Neuron (in vitro differentiated cells): Measurements from ENCODE around the gene ABLIM2.

Experiments
- H2AFZ ChIP-seq: one replicate; pipeline ENCODE4 v1.6.1; 2013; ENCODE audit warnings: low read depth, mild to moderate bottlenecking, inconsistent platforms, low read length, moderate library complexity
- H3K27me3 ChIP-seq: one replicate; pipeline ENCODE4 v1.6.1; 2013; ENCODE audit warnings: low read length; ENCODE audit not compliant: insufficient read depth
- H3K36me3 ChIP-seq: one replicate; pipeline ENCODE4 v1.6.1; 2013; ENCODE audit warnings: low read length; ENCODE audit not compliant: insufficient read depth
- H3K4me1 ChIP-seq: one replicate; pipeline ENCODE4 v1.6.1; 2013; ENCODE audit warnings: low read length; ENCODE audit not compliant: insufficient read depth
- H3K4me3 ChIP-seq: 2 replicates; pipeline ENCODE4 v1.5.1; 2013; ENCODE audit warnings: mild to moderate bottlenecking, low read length, moderate library complexity
- H3K9me3 ChIP-seq: one replicate; pipeline ENCODE4 v1.6.1; 2013; ENCODE audit warnings: low read length

Gene ABLIM2

DNA sequence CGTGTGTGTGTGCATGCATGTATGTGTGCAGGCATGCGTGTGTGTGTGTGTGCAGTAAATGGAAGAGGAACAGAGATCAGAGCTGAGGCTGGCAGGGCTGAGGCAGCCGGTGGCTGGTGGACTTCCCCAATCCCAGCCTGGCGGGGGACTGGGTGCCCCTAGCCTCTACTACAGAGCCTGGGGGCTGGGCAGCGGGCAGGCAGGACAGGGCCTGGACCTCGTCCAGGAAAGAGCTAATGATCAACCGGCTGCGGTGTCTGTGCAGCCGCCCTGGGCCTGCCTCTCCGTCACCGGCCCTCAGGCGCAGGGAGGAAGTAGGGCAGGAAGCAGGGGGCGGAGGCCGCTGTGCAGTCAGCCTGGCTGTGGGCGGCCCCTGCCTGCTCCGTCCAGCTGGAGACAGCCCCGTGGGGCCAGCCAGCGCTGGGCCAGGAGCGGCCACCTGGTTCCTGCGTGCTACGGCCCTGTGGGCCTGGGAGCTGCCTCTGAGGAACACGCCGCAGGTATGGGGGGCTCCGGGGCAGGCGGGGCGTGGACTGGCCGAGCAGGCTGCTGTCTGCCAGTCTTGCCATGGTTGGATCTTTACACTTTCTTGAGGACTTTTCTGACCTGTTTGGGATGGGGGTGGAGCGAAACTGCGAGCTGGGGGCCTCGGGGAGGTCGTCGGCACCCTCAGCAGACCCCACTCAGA, 40.4 kb upstream of the ABLIM2 start, which contains the start of gene SH3TC1:
Gene SH3TC1 (plus strand): TSS at position 385 of the 688 bp plus-strand sequence. CDS start 5,905 bp downstream, outside the sequence.
- H3K4me3 ChIP-seq = no peak within 1 kb of the TSS
- H3K36me3 ChIP-seq = no peaks in the 10 kb centered on the region
- H3K27me3 ChIP-seq = no peaks in the 10 kb centered on the region
- peak within 1 kb of the TSS; percentile 20 for H2AFZ ChIP-seq
- no peaks in the 10 kb centered on the region for H3K4me1 ChIP-seq
- no peaks in the 10 kb centered on the region for H3K9me3 ChIP-seq

DNA sequence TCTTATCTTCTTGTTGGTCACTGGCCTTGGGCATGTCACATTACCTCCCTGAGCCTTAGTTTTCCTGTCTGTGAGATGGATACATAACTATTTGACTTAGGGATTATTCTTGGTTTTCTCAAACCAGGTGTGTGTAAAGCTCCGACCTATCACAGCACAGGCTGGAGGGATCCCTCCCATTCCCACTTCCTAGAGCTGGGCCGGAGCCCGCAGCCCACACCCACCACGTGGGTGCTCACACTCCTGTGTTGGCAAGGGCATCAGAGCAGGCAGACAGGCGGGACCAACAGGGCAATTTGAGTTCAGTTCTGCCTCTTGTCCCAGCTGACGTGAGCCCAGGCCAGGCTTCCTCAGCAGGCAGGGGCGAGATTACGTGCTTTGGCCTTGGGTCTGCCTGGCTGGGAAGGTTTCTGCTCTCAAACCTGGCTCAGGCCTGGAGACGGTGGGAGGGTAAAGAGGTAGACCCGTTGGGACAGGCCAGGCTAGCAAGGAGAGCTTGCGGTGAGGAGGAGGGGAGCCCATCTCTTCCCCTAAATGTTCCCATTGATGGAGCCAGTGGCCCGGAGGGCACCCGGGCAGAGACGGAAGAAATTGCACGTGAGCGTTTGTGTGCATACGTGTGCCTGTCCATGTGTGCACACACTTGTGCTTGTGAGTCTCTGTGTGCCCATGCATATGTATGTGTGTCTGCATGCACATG, 39.7 kb upstream of the ABLIM2 start:
- Histone ChIP-seq H3K4me1 (no peaks in the 10 kb centered on the region), H3K4me3 (no peak overlapping the region), H2AFZ (peak overlapping the region; percentile 20), H3K36me3 (no peaks in the 10 kb centered on the region), H3K27me3 (no peaks in the 10 kb centered on the region), H3K9me3 (no peaks in the 10 kb centered on the region)

DNA sequence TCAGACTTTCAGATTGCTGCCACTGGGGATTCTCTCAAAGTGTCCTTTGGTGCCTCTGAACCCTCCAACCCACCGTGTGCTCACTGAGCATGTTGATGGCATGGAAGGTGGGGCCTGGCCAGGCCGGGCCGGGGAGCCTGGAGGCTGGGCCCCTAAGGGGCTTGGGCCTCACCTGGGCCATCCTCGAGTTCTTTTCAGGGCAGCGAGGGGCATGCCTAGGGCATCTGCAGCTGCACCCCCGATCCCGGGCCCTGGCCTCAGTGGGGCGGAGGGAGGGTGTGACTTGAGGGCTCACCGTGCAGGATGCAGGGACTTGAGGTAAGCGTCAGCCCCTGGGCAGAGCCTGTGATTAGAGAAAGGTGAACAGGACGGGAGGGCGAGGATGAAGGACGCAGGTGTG, 38.9 kb upstream of the ABLIM2 start:
- H3K9me3 ChIP-seq = no peaks in the 10 kb centered on the region
- H3K4me3 ChIP-seq = no peak overlapping the region
- no peaks in the 10 kb centered on the region for H3K36me3 ChIP-seq
- H3K27me3 ChIP-seq = no peaks in the 10 kb centered on the region
- no peak overlapping the region for H2AFZ ChIP-seq
- H3K4me1 ChIP-seq = no peaks in the 10 kb centered on the region

DNA sequence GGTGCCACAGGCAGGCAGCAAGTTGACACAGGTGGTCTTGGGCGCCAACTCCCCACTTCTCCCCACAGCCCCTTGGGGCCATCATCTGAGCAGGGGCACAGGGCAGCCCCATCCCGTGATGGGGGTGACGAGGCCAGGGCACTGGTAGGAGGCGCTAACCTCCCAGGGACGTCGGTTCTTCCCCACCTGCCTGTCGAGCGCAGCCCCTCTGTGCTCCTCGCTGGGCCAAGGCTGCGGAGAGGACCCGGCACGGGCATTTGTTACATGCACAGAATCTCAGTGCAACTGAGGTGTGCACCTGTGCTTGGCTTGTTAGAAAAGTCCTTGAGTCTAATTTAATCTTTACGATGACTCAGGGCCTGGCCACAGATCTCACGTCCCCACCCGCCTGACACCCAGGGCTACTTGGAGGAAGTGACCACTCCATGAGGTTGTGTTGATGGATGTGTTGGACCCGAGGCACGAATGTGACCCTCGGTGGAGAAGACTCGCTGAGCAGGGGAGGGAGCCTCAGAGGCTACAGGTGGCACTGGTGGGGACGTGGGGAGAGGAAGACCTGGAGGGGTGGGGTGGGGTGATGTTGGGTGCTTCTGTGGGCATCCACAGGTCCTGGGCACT, 37.3 kb upstream of the ABLIM2 start:
- no peaks in the 10 kb centered on the region for H3K27me3 ChIP-seq
- H3K4me3 ChIP-seq = no peak overlapping the region
- no peak overlapping the region for H2AFZ ChIP-seq
- H3K36me3 ChIP-seq = no peaks in the 10 kb centered on the region
- H3K4me1 ChIP-seq = no peaks in the 10 kb centered on the region
- no peaks in the 10 kb centered on the region for H3K9me3 ChIP-seq

DNA sequence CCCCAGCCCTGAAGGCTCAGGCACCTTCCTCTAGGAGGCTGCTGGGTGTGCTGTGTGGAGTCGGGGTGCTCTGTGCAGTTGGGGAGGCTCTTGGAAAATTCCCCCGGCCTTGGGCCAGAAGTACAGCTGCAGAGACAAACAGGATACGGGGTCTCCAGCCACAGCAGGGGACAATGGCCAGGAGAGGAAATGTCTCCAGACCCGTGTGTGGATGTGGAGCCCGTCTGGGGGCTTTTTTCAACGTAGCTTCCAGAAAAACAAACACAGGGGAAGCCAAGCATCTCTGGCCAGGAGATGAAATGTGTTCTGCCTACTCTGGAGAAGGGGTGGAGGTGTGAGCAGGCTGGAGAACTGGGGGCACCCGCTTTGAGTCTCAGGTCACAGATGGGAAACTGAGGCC, 36.8 kb upstream of the ABLIM2 start:
- H3K4me3 ChIP-seq = no peak overlapping the region
- H3K27me3 ChIP-seq = no peaks in the 10 kb centered on the region
- no peaks in the 10 kb centered on the region for H3K36me3 ChIP-seq
- H2AFZ ChIP-seq = no peak overlapping the region
- no peaks in the 10 kb centered on the region for H3K4me1 ChIP-seq
- no peaks in the 10 kb centered on the region for H3K9me3 ChIP-seq

DNA sequence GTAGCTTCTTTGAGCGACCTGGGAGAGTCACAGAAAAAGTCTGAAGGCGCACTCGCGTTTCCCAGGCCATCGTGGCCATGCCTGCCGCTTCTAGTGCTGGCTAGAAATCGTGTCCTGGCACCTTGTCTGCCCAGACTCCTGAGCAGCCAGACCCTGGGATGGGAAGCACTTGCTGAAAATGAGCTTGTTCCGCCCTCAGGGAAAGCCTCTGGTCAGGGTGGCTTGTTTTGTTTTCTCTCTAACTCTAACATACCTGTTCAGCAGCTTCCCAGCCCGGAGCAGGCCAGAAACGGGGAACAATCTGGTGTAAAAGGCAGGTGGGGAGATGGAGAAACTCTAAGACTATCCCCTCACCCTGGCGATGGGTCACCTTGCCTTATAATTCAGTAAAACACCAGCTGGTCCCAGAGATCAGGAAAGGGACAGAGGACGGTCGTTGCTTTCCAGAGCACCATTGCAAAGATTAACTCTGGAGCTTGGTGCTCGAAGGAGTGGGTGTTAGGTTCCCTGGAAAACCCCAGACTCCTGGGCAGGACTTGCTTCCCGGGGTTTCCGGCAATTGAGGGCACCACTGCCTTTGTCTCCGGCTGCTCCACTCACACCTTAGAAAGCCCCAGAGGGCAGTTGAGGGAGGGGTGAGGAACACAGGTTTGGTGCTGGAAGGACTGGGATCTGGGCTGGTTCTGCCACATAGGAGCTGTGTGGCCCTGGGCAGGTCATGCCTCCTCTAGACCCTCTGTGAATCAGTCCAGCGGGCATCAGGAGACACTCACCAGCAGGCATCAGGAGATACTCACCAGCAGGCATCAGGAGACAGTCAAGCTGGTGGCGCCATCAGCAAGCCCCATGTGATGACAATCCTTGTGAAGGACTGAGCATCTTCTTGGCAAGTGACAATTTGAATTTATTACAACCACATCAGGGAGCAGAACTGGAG, 36.0 kb upstream of the ABLIM2 start:
- Histone ChIP-seq H3K9me3 (no peaks in the 10 kb centered on the region), H3K4me3 (no peak overlapping the region), H3K27me3 (no peaks in the 10 kb centered on the region), H2AFZ (no peak overlapping the region), H3K36me3 (no peaks in the 10 kb centered on the region), H3K4me1 (no peaks in the 10 kb centered on the region)

DNA sequence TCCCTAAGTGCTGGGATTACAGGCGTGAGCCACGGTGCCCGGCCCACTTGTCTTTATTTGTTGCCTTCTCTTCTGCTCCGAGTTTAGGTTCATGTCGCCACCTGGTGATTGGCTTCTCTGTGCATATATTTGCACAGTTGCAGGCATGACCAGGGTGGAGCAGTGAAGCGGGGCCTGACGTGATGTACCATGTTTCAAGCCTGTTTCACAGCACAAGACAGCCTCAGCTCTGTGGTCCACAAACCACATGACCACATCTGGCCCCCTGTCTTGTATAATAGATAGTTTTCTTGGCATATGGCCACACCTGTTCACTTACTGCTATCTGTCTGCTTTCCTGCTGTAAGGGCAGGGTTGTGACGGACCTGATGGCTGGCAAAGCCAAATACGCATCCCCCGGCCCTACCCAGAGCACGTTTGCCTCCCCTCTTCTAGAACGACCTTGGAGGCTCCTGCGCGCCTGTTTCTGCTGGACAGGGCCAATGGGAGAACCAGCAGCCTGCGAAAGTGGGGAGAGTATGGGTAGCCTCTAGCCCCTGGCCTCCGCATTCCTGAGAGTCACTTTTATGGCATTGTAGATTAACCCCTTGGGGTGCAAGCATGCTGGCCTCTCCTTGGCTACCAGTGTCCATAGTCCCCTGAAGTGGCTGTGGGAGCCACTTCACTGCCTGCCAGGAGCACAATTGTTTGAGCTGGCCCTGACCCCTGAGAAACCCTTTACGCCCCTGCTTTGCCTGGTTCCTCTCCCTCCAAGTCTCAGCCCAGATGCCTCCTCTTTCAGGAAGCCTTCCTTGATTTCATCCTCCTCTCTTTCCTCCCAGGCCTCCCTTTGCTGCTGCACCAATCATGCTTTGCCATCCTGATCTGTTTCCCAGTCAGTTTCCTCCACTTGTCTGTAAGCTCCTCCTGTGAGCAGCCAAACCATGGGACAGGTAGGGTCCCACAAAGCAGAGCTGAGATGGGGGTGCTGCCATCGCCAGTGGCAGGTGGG, 34.4 kb upstream of the ABLIM2 start:
- H3K4me1 ChIP-seq = no peaks in the 10 kb centered on the region
- H3K4me3 ChIP-seq = no peak overlapping the region
- H2AFZ ChIP-seq = no peak overlapping the region
- no peaks in the 10 kb centered on the region for H3K36me3 ChIP-seq
- no peaks in the 10 kb centered on the region for H3K27me3 ChIP-seq
- H3K9me3 ChIP-seq = no peaks in the 10 kb centered on the region

DNA sequence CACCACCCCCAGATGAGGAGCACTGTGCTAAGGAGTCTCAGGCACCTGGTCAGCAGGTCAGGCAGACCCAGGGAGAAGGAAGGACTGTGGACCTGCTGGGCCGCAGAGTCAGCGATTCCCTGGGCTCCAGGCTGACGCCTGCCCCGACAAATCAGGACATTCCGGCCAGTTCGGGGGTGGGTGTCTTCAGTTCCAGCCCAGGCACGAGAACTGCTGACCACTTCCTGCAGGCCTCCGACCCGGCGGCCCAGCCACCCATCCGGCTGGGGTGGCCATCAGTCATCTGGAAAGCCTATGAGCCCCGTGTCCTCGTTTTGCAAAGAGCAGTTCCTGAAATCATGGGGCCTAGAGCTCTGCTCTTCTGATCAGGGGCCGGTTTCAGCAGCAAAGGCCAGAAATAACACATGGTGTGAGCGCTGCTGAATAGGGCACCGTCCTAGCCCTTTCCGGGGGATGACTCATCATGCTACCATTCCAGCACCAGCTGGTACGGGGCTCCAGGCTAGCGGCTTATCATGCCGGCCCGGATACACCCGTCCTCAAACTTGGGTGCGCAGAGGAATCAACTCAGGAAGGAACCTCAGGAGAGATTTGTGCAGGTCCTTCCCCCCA, 32.6 kb upstream of the ABLIM2 start:
- Histone ChIP-seq H3K4me1 (no peaks in the 10 kb centered on the region), H3K36me3 (no peaks in the 10 kb centered on the region), H2AFZ (no peak overlapping the region), H3K9me3 (no peaks in the 10 kb centered on the region), H3K27me3 (peaks cover 2% of the 10 kb centered on the region), H3K4me3 (no peak overlapping the region)

DNA sequence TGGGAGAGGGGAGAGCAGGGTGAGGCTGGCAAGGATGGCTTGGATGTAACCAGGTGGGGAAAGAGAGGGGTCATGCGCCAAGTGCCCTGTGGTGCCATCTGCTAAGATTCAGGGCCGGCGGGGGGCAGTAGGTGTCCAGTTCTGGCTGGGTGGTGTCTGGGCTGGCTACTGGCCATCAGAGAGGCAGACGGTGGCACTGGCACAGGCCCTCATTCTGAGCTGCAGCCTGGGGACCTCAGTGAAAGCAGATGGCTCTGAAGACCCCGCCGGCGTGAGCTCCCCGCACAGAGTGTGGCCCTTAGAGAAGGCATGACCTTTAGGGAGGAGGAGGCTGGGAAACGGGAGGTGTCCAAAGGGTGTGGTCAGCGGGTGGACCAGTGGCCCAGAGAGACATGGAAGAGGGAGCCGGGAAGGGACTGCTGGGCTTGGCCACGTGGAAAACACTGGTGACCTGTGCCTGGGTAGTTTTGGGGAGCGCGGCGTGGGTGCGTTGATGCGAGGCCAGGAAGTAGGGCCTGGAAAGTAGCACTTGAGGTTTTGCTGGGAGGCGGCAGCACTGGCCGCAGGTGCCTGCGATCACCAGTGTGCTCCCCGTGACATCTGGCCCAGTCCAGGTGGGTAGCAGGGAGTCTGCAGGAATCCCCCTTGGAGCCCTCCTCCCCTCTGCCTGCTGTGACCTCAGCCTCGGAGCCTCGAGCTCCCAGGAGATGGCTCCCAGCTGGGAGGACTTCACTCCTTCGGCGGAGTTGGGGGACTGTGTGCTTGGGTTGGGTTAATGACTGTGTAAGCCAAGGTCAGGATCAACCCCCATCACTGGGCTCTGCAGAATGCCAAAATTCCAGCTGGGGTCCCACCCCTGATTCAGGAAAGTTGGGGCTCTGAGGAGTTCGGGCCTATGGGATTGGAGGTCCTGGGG, 31.2 kb upstream of the ABLIM2 start:
- Histone ChIP-seq H3K4me3 (no peak overlapping the region), H3K27me3 (peaks cover 11% of the 10 kb centered on the region), H3K9me3 (no peaks in the 10 kb centered on the region), H2AFZ (no peak overlapping the region), H3K4me1 (no peaks in the 10 kb centered on the region), H3K36me3 (no peaks in the 10 kb centered on the region)

DNA sequence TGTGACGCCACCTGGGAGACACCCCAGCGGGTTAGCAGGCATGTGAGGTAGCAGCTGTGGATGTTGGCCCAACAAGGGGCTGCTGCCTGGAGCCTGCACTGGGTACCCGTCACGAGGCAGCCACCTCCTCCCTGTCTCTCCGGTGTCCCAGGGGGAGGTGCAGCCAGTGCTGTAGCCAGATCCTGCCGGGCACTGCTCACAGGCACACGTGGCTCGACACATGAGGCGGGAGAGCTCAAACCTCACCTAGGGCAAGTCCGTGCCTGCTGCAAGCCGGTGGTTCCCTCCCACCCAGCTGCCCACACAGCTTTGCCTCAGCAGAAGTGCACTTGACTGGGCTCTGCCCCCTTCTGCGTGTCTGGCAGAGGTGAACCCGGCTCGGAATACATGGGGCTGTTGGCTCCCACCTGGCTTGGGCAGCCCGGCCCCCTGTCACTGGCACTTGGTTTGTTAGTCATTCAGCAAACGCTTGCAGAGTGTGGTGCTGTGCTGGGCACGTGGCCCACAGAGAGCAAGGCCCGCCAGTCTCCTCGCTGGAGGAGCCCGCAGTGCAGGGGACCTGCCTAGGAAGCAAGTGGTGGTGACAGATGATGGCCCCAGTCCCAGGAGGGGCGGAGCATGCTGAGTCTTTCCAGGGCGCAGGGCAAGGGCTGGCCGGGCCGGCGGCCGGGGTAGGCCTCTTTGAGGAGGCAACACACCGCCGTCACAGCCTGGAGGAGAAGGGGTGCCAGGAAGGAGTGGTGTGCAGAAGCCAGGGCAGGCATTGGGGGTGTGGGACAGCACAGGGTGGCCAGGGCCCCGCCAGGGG, 30.3 kb upstream of the ABLIM2 start:
- no peaks in the 10 kb centered on the region for H3K4me1 ChIP-seq
- no peak overlapping the region for H3K4me3 ChIP-seq

More for the DNA sequence above, 30.3 kb upstream of the ABLIM2 start:
- peaks cover 11% of the 10 kb centered on the region for H3K27me3 ChIP-seq
- no peaks in the 10 kb centered on the region for H3K9me3 ChIP-seq
- no peaks in the 10 kb centered on the region for H3K36me3 ChIP-seq
- no peak overlapping the region for H2AFZ ChIP-seq
